HG03196 (cell line): Measurements from ENCODE around the gene OR1D5.
"Not testable (repeated sequence)": the region's sequence is repeated elsewhere in the genome, so short reads cannot be mapped to it uniquely, and the experiment has no call there.

Experiments
- ATAC-seq: cut with Tn5 transposase; IDR thresholded peaks from one replicate; pipeline ENCODE4 v1.9.1; 2021; ENCODE audit not compliant: unreplicated experiment

The OR1D5 gene

GRCh38 chr17:3032258-3033247 is 30.9 kb downstream of the OR1D5 start:
- ATAC-seq = no peak

- not testable (repeated sequence) for ATAC-seq
Observed at GRCh38 chr17:3030852-3031470, 32.4 kb downstream of the OR1D5 start.

GRCh38 chr17:3030096-3030495 is 33.3 kb downstream of the OR1D5 start:
- ATAC-seq = no peak

GRCh38 chr17:3029213-3029913 is 34.0 kb downstream of the OR1D5 start:
- ATAC-seq = no peak

GRCh38 chr17:3027786-3028532 is 35.4 kb downstream of the OR1D5 start:
- ATAC-seq = no peak

GRCh38 chr17:3026856-3027751 is 36.3 kb downstream of the OR1D5 start:
- no peak for ATAC-seq

GRCh38 chr17:3026125-3026855 is 37.1 kb downstream of the OR1D5 start:
- no peak for ATAC-seq

- ATAC-seq = no peak
Observed at GRCh38 chr17:3025421-3026124, 37.8 kb downstream of the OR1D5 start.

- no peak for ATAC-seq
Observed at GRCh38 chr17:3024346-3024745, 39.1 kb downstream of the OR1D5 start.

- ATAC-seq = no peak
Observed at GRCh38 chr17:3022197-3022596, 41.2 kb downstream of the OR1D5 start.

- ATAC-seq = no peak
Observed at GRCh38 chr17:3020381-3020780, 43.0 kb downstream of the OR1D5 start.

- ATAC-seq = no peak
Observed at GRCh38 chr17:3019761-3020160, 43.6 kb downstream of the OR1D5 start.

- no peak for ATAC-seq
Observed at GRCh38 chr17:3017936-3018335, 45.5 kb downstream of the OR1D5 start.

GRCh38 chr17:3015890-3016289 is 47.5 kb downstream of the OR1D5 start:
- no peak for ATAC-seq

- no peak for ATAC-seq
Observed at GRCh38 chr17:3012926-3013581, 50.4 kb downstream of the OR1D5 start.
